ENCODE measurements around the gene ANKHD1. TPM values are rescaled to one million over a fixed set of nuclear protein-coding genes. Genes with fewer than 3 reads are reported as not detected.

The ANKHD1 gene
- total RNA-seq, 2 donors from 2014 or later: 223 to 228 TPM

GRCh38 chr5:140363631-140364471, 37.8 kb upstream of the ANKHD1 start:
- Mint-ChIP-seq H3K36me3 (ENCODE audit: low read depth) (no peaks in the 10 kb centered on the region), H3K27me3 (no peaks in the 10 kb centered on the region), H3K4me1 (peaks cover 6% of the 10 kb centered on the region), H3K27ac (peak overlapping the region; percentile 75), H3K4me3 (peak overlapping the region; percentile 87)
- DNase-seq (no peak), ATAC-seq (no peak)
- H3K9me3 ChIP-seq (ENCODE audit: control insufficient read depth, low read length, poor library complexity, severe bottlenecking): no peaks in the 10 kb centered on the region

- Mint-ChIP-seq H3K27ac (no peak overlapping the region), H3K4me3 (peak overlapping the region; percentile 9), H3K27me3 (no peaks in the 10 kb centered on the region), H3K4me1 (peaks cover 6% of the 10 kb centered on the region), H3K36me3 (ENCODE audit: low read depth) (no peaks in the 10 kb centered on the region)
- no peak for ATAC-seq
- no peaks in the 10 kb centered on the region for H3K9me3 ChIP-seq (ENCODE audit: control insufficient read depth, low read length, poor library complexity, severe bottlenecking)
- DNase-seq: no peak
Measured at GRCh38 chr5:140364472-140364765, 37.2 kb upstream of the ANKHD1 start.

- Mint-ChIP-seq H3K27ac (no peak overlapping the region), H3K36me3 (ENCODE audit: low read depth) (no peaks in the 10 kb centered on the region), H3K4me3 (no peak overlapping the region), H3K4me1 (peaks cover 7% of the 10 kb centered on the region), H3K27me3 (no peaks in the 10 kb centered on the region)
- ATAC-seq (no peak), DNase-seq (no peak)
- H3K9me3 ChIP-seq (ENCODE audit: control insufficient read depth, low read length, poor library complexity, severe bottlenecking): no peaks in the 10 kb centered on the region
Measured at GRCh38 chr5:140365282-140365681, 36.4 kb upstream of the ANKHD1 start.

DNA sequence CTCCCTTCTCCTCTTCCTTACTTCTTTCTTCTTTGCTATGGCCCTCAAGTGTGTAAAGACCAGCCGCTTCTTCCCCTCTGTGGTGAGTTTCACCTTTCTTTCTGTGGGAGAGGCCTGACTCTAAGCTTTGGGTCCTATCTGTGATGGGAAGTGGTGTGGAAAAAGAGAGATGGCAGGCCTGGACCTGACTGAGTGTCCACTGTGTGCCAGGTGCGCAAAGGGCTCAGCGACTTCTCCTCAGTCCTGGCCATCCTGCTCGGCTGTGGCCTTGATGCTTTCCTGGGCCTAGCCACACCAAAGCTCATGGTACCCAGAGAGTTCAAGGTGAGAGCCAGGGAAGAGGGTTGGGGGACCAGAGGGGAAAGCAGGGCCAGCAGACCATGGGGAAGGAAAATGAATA, 35.7 kb upstream of the ANKHD1 start:
- DNase-seq: no peak
- no peaks in the 10 kb centered on the region for H3K9me3 ChIP-seq (ENCODE audit: control insufficient read depth, low read length, poor library complexity, severe bottlenecking)
- Mint-ChIP-seq H3K27ac (no peak overlapping the region), H3K27me3 (no peaks in the 10 kb centered on the region), H3K4me1 (peaks cover 7% of the 10 kb centered on the region), H3K4me3 (no peak overlapping the region), H3K36me3 (ENCODE audit: low read depth) (no peaks in the 10 kb centered on the region)
- no peak for ATAC-seq

GRCh38 chr5:140366589-140367255, 34.9 kb upstream of the ANKHD1 start:
- H3K4me3 Mint-ChIP-seq: no peak overlapping the region
- DNase-seq: no peak
- H3K9me3 ChIP-seq (ENCODE audit: control insufficient read depth, low read length, poor library complexity, severe bottlenecking): no peaks in the 10 kb centered on the region
- no peak for ATAC-seq
- no peaks in the 10 kb centered on the region for H3K36me3 Mint-ChIP-seq (ENCODE audit: low read depth)
- H3K27ac Mint-ChIP-seq: no peak overlapping the region
- no peaks in the 10 kb centered on the region for H3K27me3 Mint-ChIP-seq
- H3K4me1 Mint-ChIP-seq: peaks cover 7% of the 10 kb centered on the region

GRCh38 chr5:140367256-140368013, 34.2 kb upstream of the ANKHD1 start:
- H3K4me1 Mint-ChIP-seq: peaks cover 7% of the 10 kb centered on the region
- H3K4me3 Mint-ChIP-seq: no peak overlapping the region
- no peaks in the 10 kb centered on the region for H3K27me3 Mint-ChIP-seq
- DNase-seq: no peak
- H3K27ac Mint-ChIP-seq: no peak overlapping the region
- H3K9me3 ChIP-seq (ENCODE audit: control insufficient read depth, low read length, poor library complexity, severe bottlenecking): no peaks in the 10 kb centered on the region
- no peaks in the 10 kb centered on the region for H3K36me3 Mint-ChIP-seq (ENCODE audit: low read depth)
- no peak for ATAC-seq

DNA sequence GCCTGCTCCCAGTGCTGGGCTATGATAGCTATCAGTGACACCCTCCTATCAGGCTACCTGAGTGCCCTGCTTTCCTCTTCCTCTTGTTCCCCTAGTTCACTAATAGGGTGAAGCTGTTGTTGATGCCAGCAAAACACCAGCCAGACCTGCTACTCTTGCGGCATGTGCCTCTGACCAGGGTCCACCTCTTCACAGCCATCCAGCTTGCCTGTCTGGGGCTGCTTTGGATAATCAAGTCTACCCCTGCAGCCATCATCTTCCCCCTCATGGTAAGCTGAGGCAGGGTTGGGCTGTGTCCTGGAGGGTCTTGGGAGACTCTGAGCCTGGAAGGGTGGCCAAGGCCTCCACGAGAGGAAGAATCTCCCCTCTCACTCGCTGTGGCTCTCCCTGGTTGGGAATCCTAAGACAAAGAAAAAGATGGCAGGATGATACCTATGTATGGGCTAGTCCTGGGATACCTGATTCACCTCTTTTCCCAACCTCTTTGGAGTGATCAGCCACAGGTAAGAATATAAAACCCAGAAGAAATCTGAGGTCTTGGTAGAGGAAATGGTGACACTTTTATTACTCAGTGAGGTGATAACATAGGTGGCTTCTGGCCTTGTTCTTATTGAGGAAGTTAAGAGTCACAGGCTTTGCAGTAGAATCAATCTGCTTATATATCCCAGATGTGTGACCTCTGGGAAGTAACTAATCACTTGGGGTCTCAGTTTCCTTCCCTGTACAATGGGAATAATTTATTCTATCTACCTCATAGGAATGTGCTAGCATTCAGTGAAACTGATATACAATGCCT, 30.1 kb upstream of the ANKHD1 start:
- no peak for DNase-seq

GRCh38 chr5:140372971-140373487, 28.6 kb upstream of the ANKHD1 start:
- Mint-ChIP-seq H3K27ac (peak overlapping the region; percentile 80), H3K27me3 (no peaks in the 10 kb centered on the region), H3K36me3 (ENCODE audit: low read depth) (no peaks in the 10 kb centered on the region), H3K4me3 (no peak overlapping the region), H3K4me1 (peaks cover 10% of the 10 kb centered on the region)
- DNase-seq: peak in 1 of 3 donors; percentile 12
- ATAC-seq: peak; percentile 66
- no peaks in the 10 kb centered on the region for H3K9me3 ChIP-seq (ENCODE audit: control insufficient read depth, low read length, poor library complexity, severe bottlenecking)

More for the DNA sequence above, 30.1 kb upstream of the ANKHD1 start:
- H3K36me3 Mint-ChIP-seq (ENCODE audit: low read depth): no peaks in the 10 kb centered on the region
- ATAC-seq: no peak
- H3K4me3 Mint-ChIP-seq: no peak overlapping the region
- no peak overlapping the region for H3K27ac Mint-ChIP-seq
- no peaks in the 10 kb centered on the region for H3K27me3 Mint-ChIP-seq
- peaks cover 10% of the 10 kb centered on the region for H3K4me1 Mint-ChIP-seq
- no peaks in the 10 kb centered on the region for H3K9me3 ChIP-seq (ENCODE audit: control insufficient read depth, low read length, poor library complexity, severe bottlenecking)

DNA sequence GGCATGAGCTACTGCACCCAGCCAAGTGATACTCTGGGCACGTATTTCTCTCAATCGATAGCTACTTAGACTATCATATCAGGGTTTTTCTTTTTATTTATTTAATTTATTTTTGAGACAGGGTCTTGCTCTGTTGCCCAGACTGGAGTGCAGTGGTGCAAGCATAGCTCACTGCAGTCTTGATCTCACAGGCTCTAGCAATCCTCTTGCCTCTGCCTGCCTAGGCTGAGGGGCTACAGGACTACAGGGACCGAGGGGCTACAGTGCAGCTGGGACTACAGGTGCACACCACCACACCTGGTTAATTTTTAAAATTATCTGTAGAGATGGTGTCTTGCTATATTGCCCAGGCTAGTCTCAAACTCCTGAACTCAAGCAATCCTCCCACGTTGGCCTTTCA, 20.3 kb upstream of the ANKHD1 start:
- Mint-ChIP-seq H3K4me3 (no peak overlapping the region), H3K4me1 (peaks cover 4% of the 10 kb centered on the region), H3K27ac (no peak overlapping the region), H3K36me3 (ENCODE audit: low read depth) (no peaks in the 10 kb centered on the region), H3K27me3 (no peaks in the 10 kb centered on the region)
- no peak for DNase-seq
- ATAC-seq: no peak
- H3K9me3 ChIP-seq (ENCODE audit: control insufficient read depth, low read length, poor library complexity, severe bottlenecking): no peaks in the 10 kb centered on the region

- DNase-seq (no peak), ATAC-seq (no peak)
- Mint-ChIP-seq H3K27me3 (no peaks in the 10 kb centered on the region), H3K4me1 (peaks cover 4% of the 10 kb centered on the region), H3K4me3 (no peak overlapping the region), H3K27ac (no peak overlapping the region), H3K36me3 (ENCODE audit: low read depth) (no peaks in the 10 kb centered on the region)
- no peaks in the 10 kb centered on the region for H3K9me3 ChIP-seq (ENCODE audit: control insufficient read depth, low read length, poor library complexity, severe bottlenecking)
Measured at GRCh38 chr5:140381972-140382371, 19.7 kb upstream of the ANKHD1 start.

DNA sequence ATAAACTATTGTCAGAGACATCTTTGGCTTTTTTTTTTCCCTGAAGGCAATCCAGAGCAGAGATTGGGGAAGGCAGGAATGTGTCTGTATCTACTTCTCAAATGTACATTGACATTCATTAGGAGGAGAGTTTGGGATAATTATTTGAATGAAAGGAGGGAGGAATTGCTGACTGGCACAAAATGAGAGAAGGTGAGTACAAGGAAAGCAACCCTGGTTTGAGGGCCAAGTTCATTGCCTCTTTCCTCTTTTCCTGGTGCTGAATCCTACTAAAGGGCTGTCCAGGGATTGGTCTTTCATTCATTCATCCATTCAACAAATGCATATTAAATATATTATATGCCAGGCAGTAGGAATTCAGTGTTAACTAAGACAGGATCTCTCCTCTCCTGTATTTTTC, 18.8 kb upstream of the ANKHD1 start:
- ATAC-seq: no peak
- H3K36me3 Mint-ChIP-seq (ENCODE audit: low read depth): no peaks in the 10 kb centered on the region

DNA sequence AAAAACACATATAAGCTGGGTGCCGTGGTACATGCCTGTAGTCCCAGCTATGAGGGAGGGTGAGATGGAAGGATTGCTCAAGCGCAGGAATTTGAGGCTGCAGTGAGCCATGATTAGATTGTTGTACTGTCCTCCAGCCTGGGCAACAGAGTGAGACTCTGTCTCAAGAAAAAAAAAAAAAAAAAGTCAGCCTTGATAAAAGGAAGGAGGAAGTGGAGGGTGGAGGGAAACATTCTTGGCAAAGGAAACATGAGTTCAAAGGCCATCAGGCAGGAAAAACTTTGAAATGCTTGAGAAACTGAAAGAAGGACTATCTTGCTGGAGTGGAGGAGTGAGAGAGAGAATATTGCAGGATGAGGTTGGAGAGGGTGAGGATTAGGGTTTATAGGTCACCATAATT, 18.3 kb upstream of the ANKHD1 start:
- H3K4me3 Mint-ChIP-seq: no peak overlapping the region

More for the DNA sequence above, 18.8 kb upstream of the ANKHD1 start:
- H3K4me3 Mint-ChIP-seq: no peak overlapping the region
- H3K27ac Mint-ChIP-seq: no peak overlapping the region
- H3K27me3 Mint-ChIP-seq: no peaks in the 10 kb centered on the region
- no peak for DNase-seq
- H3K4me1 Mint-ChIP-seq: peaks cover 4% of the 10 kb centered on the region
- H3K9me3 ChIP-seq (ENCODE audit: control insufficient read depth, low read length, poor library complexity, severe bottlenecking): no peaks in the 10 kb centered on the region

More for the DNA sequence above, 18.3 kb upstream of the ANKHD1 start:
- H3K27me3 Mint-ChIP-seq: no peaks in the 10 kb centered on the region
- no peak for DNase-seq
- H3K36me3 Mint-ChIP-seq (ENCODE audit: low read depth): no peaks in the 10 kb centered on the region
- no peak overlapping the region for H3K27ac Mint-ChIP-seq
- H3K4me1 Mint-ChIP-seq: peaks cover 4% of the 10 kb centered on the region
- ATAC-seq: no peak
- no peaks in the 10 kb centered on the region for H3K9me3 ChIP-seq (ENCODE audit: control insufficient read depth, low read length, poor library complexity, severe bottlenecking)
